Stimulated activated CD4-positive, alpha-beta T cell treated with anti-CD3 and anti-CD28 coated beads, Interleukin-15, amount 100 ng/mL, for 1 hour (primary cell): ENCODE measurements around the gene DLG2.
"Not testable (repeated sequence)": the region's sequence is repeated elsewhere in the genome, so short reads cannot be mapped to it uniquely, and the experiment has no call there.

Source experiments
- DNase-seq, 2 donors: peaks; one replicate each; pipeline ENCODE4 v3.0.0-alpha.2; 2020; ENCODE audit warnings: low read depth in 1 of 2, low spot score in 1 of 2

Gene DLG2

GRCh38 chr11:84855508-84856245 is 771.5 kb downstream of the DLG2 start:
- DNase-seq, result no peak

GRCh38 chr11:84854498-84854880 is 772.7 kb downstream of the DLG2 start:
- no peak for DNase-seq

GRCh38 chr11:84853841-84854497 is 773.2 kb downstream of the DLG2 start:
- DNase-seq, result no peak

- DNase-seq, result no peak
Observed at GRCh38 chr11:84847842-84848241, 779.3 kb downstream of the DLG2 start.

- not testable (repeated sequence) for DNase-seq
Observed at GRCh38 chr11:84840201-84840600, 786.9 kb downstream of the DLG2 start.

- no peak for DNase-seq
Observed at GRCh38 chr11:84837402-84838069, 789.6 kb downstream of the DLG2 start.

- no peak for DNase-seq
Observed at GRCh38 chr11:84836371-84836770, 790.8 kb downstream of the DLG2 start.

GRCh38 chr11:84833488-84834088 is 793.6 kb downstream of the DLG2 start:
- DNase-seq, result no peak

GRCh38 chr11:84830372-84830771 is 796.8 kb downstream of the DLG2 start:
- no peak for DNase-seq

GRCh38 chr11:84829162-84829561 is 798.0 kb downstream of the DLG2 start:
- DNase-seq, result no peak

GRCh38 chr11:84828616-84829015 is 798.5 kb downstream of the DLG2 start:
- DNase-seq, result no peak

- DNase-seq, result no peak
Observed at GRCh38 chr11:84825106-84825660, 802.0 kb downstream of the DLG2 start.

- no peak for DNase-seq
Observed at GRCh38 chr11:84824624-84825023, 802.5 kb downstream of the DLG2 start.

GRCh38 chr11:84819537-84819936 is 807.6 kb downstream of the DLG2 start:
- DNase-seq, result no peak

- no peak for DNase-seq
Observed at GRCh38 chr11:84819128-84819527, 808.0 kb downstream of the DLG2 start.

- no peak for DNase-seq
Observed at GRCh38 chr11:84817998-84818397, 809.1 kb downstream of the DLG2 start.

GRCh38 chr11:84812471-84812969 is 814.6 kb downstream of the DLG2 start:
- DNase-seq, result no peak

GRCh38 chr11:84806354-84806753 is 820.8 kb downstream of the DLG2 start:
- DNase-seq, result no peak

GRCh38 chr11:84804041-84804440 is 823.1 kb downstream of the DLG2 start:
- DNase-seq, result no peak

GRCh38 chr11:84800755-84801346 is 826.3 kb downstream of the DLG2 start:
- no peak for DNase-seq

- no peak for DNase-seq
Observed at GRCh38 chr11:84799112-84799511, 828.0 kb downstream of the DLG2 start.
